ENCODE measurements around the gene CNKSR2. TPM values are rescaled to one million over a fixed set of nuclear protein-coding genes. Genes with fewer than 3 reads are reported as not detected.

CNKSR2 gene
- total RNA-seq, 1 donor from 2014 or later, result 54.5 TPM

GRCh38 chrX:21657318-21658151 lies 283.3 kb downstream of the CNKSR2 start:
- Histone ChIP-seq H2AFZ (replicated peaks) (no peak overlapping the region), H3K36me3 (peaks cover 3% of the 10 kb centered on the region), H3F3A (ENCODE audit: low read depth) (no peaks in the 10 kb centered on the region), H3K79me2 (ENCODE audit: low read depth) (no peaks in the 10 kb centered on the region), H4K20me1 (ENCODE audit: low read depth) (no peaks in the 10 kb centered on the region), H3K4me2 (no peak overlapping the region), H3K9ac (no peak overlapping the region), H3K4me3 (no peak overlapping the region), H3K27me3 (no peaks in the 10 kb centered on the region), H3K27ac (no peak overlapping the region), H3K4me1 (no peaks in the 10 kb centered on the region), H3K9me3 (ENCODE audit: low read depth) (no peaks in the 10 kb centered on the region)
- Mint-ChIP-seq H3K27me3 (ENCODE audit: insufficient read depth, low read depth) (no peaks in the 10 kb centered on the region), H3K9me3 (peaks cover 12% of the 10 kb centered on the region), H3K36me3 (peaks cover 8% of the 10 kb centered on the region), H3K27ac (no peak overlapping the region), H3K4me1 (no peaks in the 10 kb centered on the region), H3K4me3 (no peak overlapping the region)
- no peak for TF ChIP-seq CTCF (IDR thresholded peaks at IDR 0.05)
- DNase-seq (ENCODE audit: low spot score), result no peak

- Histone ChIP-seq H3K79me2 (ENCODE audit: low read depth) (no peaks in the 10 kb centered on the region), H3K36me3 (no peaks in the 10 kb centered on the region), H3K9me3 (ENCODE audit: low read depth) (no peaks in the 10 kb centered on the region), H4K20me1 (ENCODE audit: low read depth) (no peaks in the 10 kb centered on the region), H2AFZ (replicated peaks) (no peak within 1 kb of the TSS), H3K4me2 (no peak within 1 kb of the TSS), H3K27ac (no peak within 1 kb of the TSS), H3F3A (ENCODE audit: low read depth) (no peaks in the 10 kb centered on the region), H3K4me3 (no peak within 1 kb of the TSS), H3K27me3 (no peaks in the 10 kb centered on the region), H3K4me1 (no peaks in the 10 kb centered on the region), H3K9ac (no peak within 1 kb of the TSS)
- no peaks in the 10 kb centered on the region for H3K27me3 Mint-ChIP-seq (ENCODE audit: insufficient read depth, low read depth)
- TF ChIP-seq EZH2phosphoT487 (IDR thresholded peaks at IDR 0.05), result no peak
- no peak for TF ChIP-seq CTCF (IDR thresholded peaks at IDR 0.05)
- no peak for TF ChIP-seq EZH2 (IDR thresholded peaks at IDR 0.05)
- no peak within 1 kb of the TSS for H3K27ac Mint-ChIP-seq
- no peak within 1 kb of the TSS for H3K4me3 Mint-ChIP-seq
- peaks cover 12% of the 10 kb centered on the region for H3K9me3 Mint-ChIP-seq
- peaks cover 8% of the 10 kb centered on the region for H3K36me3 Mint-ChIP-seq
- no peak for DNase-seq (ENCODE audit: low spot score)
- H3K4me1 Mint-ChIP-seq, result no peaks in the 10 kb centered on the region
Observed at GRCh38 chrX:21658152-21658737, 284.0 kb downstream of the CNKSR2 start, which contains the start of gene KLHL34. Gene KLHL34 (minus strand): TSS chrX:21658330. CDS start chrX:21657788, 542 bp downstream.

DNA sequence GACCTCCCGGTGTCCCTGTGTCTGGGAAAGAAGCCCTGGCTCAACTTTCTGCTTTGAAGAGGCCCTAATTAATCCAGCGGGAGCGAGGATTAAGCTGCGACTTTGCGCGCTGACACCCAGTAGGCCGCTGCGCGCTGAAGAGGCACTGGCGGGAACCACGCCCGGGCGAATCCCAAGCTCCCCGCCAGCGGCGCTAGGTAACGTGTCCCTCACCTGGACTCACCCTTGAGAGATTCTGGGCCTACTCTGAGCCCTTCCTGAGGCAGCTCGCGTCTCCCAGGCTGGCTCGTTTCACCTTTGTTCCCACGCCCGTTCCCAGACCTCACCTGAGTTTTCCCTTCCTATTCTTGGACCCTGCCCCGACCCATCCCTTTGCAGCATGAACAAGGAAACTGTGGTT lies 284.5 kb downstream of the CNKSR2 start:
- H3K27me3 Mint-ChIP-seq (ENCODE audit: insufficient read depth, low read depth), result no peaks in the 10 kb centered on the region
- no peak for TF ChIP-seq EZH2phosphoT487 (IDR thresholded peaks at IDR 0.05)
- H3K9me3 Mint-ChIP-seq, result peaks cover 12% of the 10 kb centered on the region
- Histone ChIP-seq H3K36me3 (no peaks in the 10 kb centered on the region), H3K79me2 (ENCODE audit: low read depth) (no peaks in the 10 kb centered on the region), H3K4me1 (no peaks in the 10 kb centered on the region), H3K27me3 (no peaks in the 10 kb centered on the region), H4K20me1 (ENCODE audit: low read depth) (no peaks in the 10 kb centered on the region), H3K27ac (no peak overlapping the region), H3K4me3 (no peak overlapping the region), H2AFZ (replicated peaks) (no peak overlapping the region), H3K9me3 (ENCODE audit: low read depth) (no peaks in the 10 kb centered on the region), H3K4me2 (no peak overlapping the region), H3F3A (ENCODE audit: low read depth) (no peaks in the 10 kb centered on the region), H3K9ac (no peak overlapping the region)
- no peak for DNase-seq (ENCODE audit: low spot score)
- no peak overlapping the region for H3K4me3 Mint-ChIP-seq
- H3K27ac Mint-ChIP-seq, result no peak overlapping the region
- H3K4me1 Mint-ChIP-seq, result no peaks in the 10 kb centered on the region
- H3K36me3 Mint-ChIP-seq, result peaks cover 8% of the 10 kb centered on the region

GRCh38 chrX:21659320-21659719 lies 285.1 kb downstream of the CNKSR2 start:
- Mint-ChIP-seq H3K4me1 (no peaks in the 10 kb centered on the region), H3K9me3 (peaks cover 12% of the 10 kb centered on the region), H3K4me3 (no peak overlapping the region), H3K27me3 (ENCODE audit: insufficient read depth, low read depth) (no peaks in the 10 kb centered on the region), H3K36me3 (peaks cover 8% of the 10 kb centered on the region), H3K27ac (no peak overlapping the region)
- Histone ChIP-seq H3K9me3 (ENCODE audit: low read depth) (no peaks in the 10 kb centered on the region), H3K27me3 (no peaks in the 10 kb centered on the region), H3K4me3 (no peak overlapping the region), H3F3A (ENCODE audit: low read depth) (no peaks in the 10 kb centered on the region), H3K27ac (no peak overlapping the region), H3K79me2 (ENCODE audit: low read depth) (no peaks in the 10 kb centered on the region), H4K20me1 (ENCODE audit: low read depth) (no peaks in the 10 kb centered on the region), H3K36me3 (no peaks in the 10 kb centered on the region), H3K4me2 (no peak overlapping the region), H3K4me1 (no peaks in the 10 kb centered on the region), H3K9ac (no peak overlapping the region), H2AFZ (replicated peaks) (no peak overlapping the region)
- no peak for DNase-seq (ENCODE audit: low spot score)
- TF ChIP-seq EZH2 (IDR thresholded peaks at IDR 0.05), result no peak
- TF ChIP-seq EZH2phosphoT487 (IDR thresholded peaks at IDR 0.05), result no peak
- no peak for TF ChIP-seq CTCF (IDR thresholded peaks at IDR 0.05)

Measured in neural progenitor cell (in vitro differentiated cells).